Fibroblast of lung (primary cell): ENCODE measurements around the gene GDF2.

ENCODE experiments used
- CTCF ChIP-seq, 2 donors: IDR thresholded peaks in 1 of 2; conservative IDR thresholded peaks in 1 of 2; 1 replicate in 1 of 2; 2 replicates in 1 of 2; pipeline ENCODE4 v1.5.1; 2011 to 2012; ENCODE audit warnings: low read length in 2 of 2, control low read depth in 1 of 2, inconsistent platforms in 1 of 2, low read depth in 1 of 2, mild to moderate bottlenecking in 1 of 2
- EZH2 ChIP-seq: IDR thresholded peaks from 2 replicates; pipeline ENCODE4 v1.5.1; 2012; ENCODE audit warnings: low read length, control low read depth, mild to moderate bottlenecking; ENCODE audit errors: missing control alignments

DNA sequence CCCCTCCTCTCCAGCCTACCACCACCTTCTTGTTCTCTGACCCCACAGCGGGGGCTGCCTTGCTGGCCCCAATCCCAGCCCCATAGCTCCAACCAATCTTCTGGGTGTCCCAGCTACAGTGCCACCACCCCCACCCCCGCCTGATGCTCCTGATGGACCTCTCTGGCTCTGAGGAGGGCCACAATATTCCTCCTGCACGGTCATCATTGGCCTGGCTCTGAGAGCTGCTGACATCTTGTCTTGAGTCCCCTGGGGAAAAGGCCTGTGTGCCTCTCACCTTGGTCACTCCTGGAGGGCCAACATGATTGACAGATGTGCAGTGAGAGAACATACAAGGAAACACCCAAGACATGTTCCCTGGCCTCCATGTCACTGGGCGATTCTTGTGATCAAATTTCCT lies 7.6 kb downstream of the GDF2 start:
- TF ChIP-seq CTCF (conservative IDR thresholded peaks at IDR 0.05 in 1 of 2, IDR thresholded peaks at IDR 0.05 in 1 of 2; ENCODE audit: low read depth in 1 of 2, low read length in 2 of 2) (no peak), EZH2 (no peak)
